ENCODE measurements around the gene LAMA4. TPM values are rescaled to one million over a fixed set of nuclear protein-coding genes. Genes with fewer than 3 reads are reported as not detected.

The LAMA4 gene
- total RNA-seq, 1 donor from 2014 or later, result 56.5 TPM

GRCh38 chr6:112214739-112215269 is 39.6 kb downstream of the LAMA4 start:
- Histone ChIP-seq H3K27me3 (no peaks in the 10 kb centered on the region), H3K4me3 (no peak overlapping the region), H3K36me3 (peaks cover 0 to 7% of the 10 kb centered on the region in 2 donors), H3K9me3 (no peaks in the 10 kb centered on the region), H3K27ac (no peak overlapping the region), H3K4me1 (peaks cover 41% of the 10 kb centered on the region)
- intact Hi-C loops (cut with DNase I), result loop anchor here (1.0 kb wide), 1 partner anchor 17 kb away; no protein-coding TSS in a partner anchor
- no peak for DNase-seq (ENCODE audit: extremely low spot score in 2 of 2)
- no peak for TF ChIP-seq POLR2AphosphoS5 (IDR thresholded peaks at IDR 0.05; ENCODE audit: insufficient read depth in 1 of 2, low read depth in 1 of 2)
- TF ChIP-seq CTCF (IDR thresholded peaks at IDR 0.05), result no peak
- no peak for TF ChIP-seq POLR2A (IDR thresholded peaks at IDR 0.05)

GRCh38 chr6:112210852-112211251 is 43.5 kb downstream of the LAMA4 start:
- H3K9me3 ChIP-seq, result no peaks in the 10 kb centered on the region
- peaks cover 0 to 6% of the 10 kb centered on the region in 2 donors for H3K36me3 ChIP-seq
- no peak overlapping the region for H3K4me3 ChIP-seq
- H3K27me3 ChIP-seq, result no peaks in the 10 kb centered on the region
- no peak overlapping the region for H3K27ac ChIP-seq
- DNase-seq (ENCODE audit: extremely low spot score in 2 of 2), result no peak
- no peak for TF ChIP-seq POLR2A (IDR thresholded peaks at IDR 0.05)
- TF ChIP-seq POLR2AphosphoS5 (IDR thresholded peaks at IDR 0.05; ENCODE audit: insufficient read depth in 1 of 2, low read depth in 1 of 2), result no peak
- TF ChIP-seq CTCF (IDR thresholded peaks at IDR 0.05), result no peak
- intact Hi-C loops (cut with DNase I), result no loop called here
- peaks cover 11% of the 10 kb centered on the region for H3K4me1 ChIP-seq

GRCh38 chr6:112209131-112209530 is 45.2 kb downstream of the LAMA4 start:
- no peak for DNase-seq (ENCODE audit: extremely low spot score in 2 of 2)
- Histone ChIP-seq H3K4me3 (no peak overlapping the region), H3K27ac (no peak overlapping the region), H3K27me3 (no peaks in the 10 kb centered on the region), H3K36me3 (peaks cover 0 to 4% of the 10 kb centered on the region in 2 donors), H3K4me1 (peaks cover 7% of the 10 kb centered on the region), H3K9me3 (no peaks in the 10 kb centered on the region)
- intact Hi-C loops (cut with DNase I), result no loop called here
- TF ChIP-seq POLR2A (IDR thresholded peaks at IDR 0.05) (no peak), CTCF (IDR thresholded peaks at IDR 0.05) (no peak), POLR2AphosphoS5 (IDR thresholded peaks at IDR 0.05; ENCODE audit: insufficient read depth in 1 of 2, low read depth in 1 of 2) (no peak)

- Histone ChIP-seq H3K27ac (no peak overlapping the region), H3K36me3 (peaks cover 0 to 4% of the 10 kb centered on the region in 2 donors), H3K4me3 (no peak overlapping the region), H3K4me1 (peaks cover 20% of the 10 kb centered on the region), H3K9me3 (no peaks in the 10 kb centered on the region), H3K27me3 (no peaks in the 10 kb centered on the region)
- DNase-seq (ENCODE audit: extremely low spot score in 2 of 2), result no peak
- intact Hi-C loops (cut with DNase I), result no loop called here
- TF ChIP-seq POLR2AphosphoS5 (IDR thresholded peaks at IDR 0.05; ENCODE audit: insufficient read depth in 1 of 2, low read depth in 1 of 2), result no peak
- TF ChIP-seq POLR2A (IDR thresholded peaks at IDR 0.05), result no peak
- TF ChIP-seq CTCF (IDR thresholded peaks at IDR 0.05), result no peak
These were observed 46.6 kb downstream of the LAMA4 start for GRCh38 chr6:112207776-112208175.

GRCh38 chr6:112207131-112207530 is 47.2 kb downstream of the LAMA4 start:
- peaks cover 0 to 4% of the 10 kb centered on the region in 2 donors for H3K36me3 ChIP-seq
- DNase-seq (ENCODE audit: extremely low spot score in 2 of 2), result no peak
- no peak overlapping the region for H3K4me3 ChIP-seq
- no peaks in the 10 kb centered on the region for H3K9me3 ChIP-seq
- intact Hi-C loops (cut with DNase I), result no loop called here
- no peak overlapping the region for H3K27ac ChIP-seq
- H3K4me1 ChIP-seq, result peaks cover 22% of the 10 kb centered on the region
- no peaks in the 10 kb centered on the region for H3K27me3 ChIP-seq
- no peak for TF ChIP-seq POLR2A (IDR thresholded peaks at IDR 0.05)
- no peak for TF ChIP-seq POLR2AphosphoS5 (IDR thresholded peaks at IDR 0.05; ENCODE audit: insufficient read depth in 1 of 2, low read depth in 1 of 2)

Data from vagina (tissue), 2 donors.